HepG2 (cell line): ENCODE results near the gene ZMYND8. TPM values are rescaled to one million over a fixed set of nuclear protein-coding genes. Genes with fewer than 3 reads are reported as not detected.

Experiments used
- FOXM1 ChIP-seq: sonication (generic); formaldehyde crosslinking; IDR thresholded peaks from 2 replicates; pipeline ENCODE4 v1.5.0; 2020; ENCODE audit warnings: missing genetic modification reagents
- HNF4G ChIP-seq, 2 experiments: sonication (generic) in 1 of 2; formaldehyde crosslinking in 1 of 2; IDR thresholded peaks; 2 replicates each; pipeline versions ENCODE4 v1.4.0 to v1.6.1; 2011 to 2020; ENCODE audit warnings: borderline replicate concordance in 2 of 2, low read depth in 2 of 2, mild to moderate bottlenecking in 2 of 2, low read length in 1 of 2, missing genetic modification reagents in 1 of 2, moderate library complexity in 1 of 2
- HOXA9 ChIP-seq: sonication (generic); formaldehyde crosslinking; IDR thresholded peaks from 2 replicates; pipeline ENCODE4 v1.8.1; 2022; ENCODE audit warnings: missing genetic modification reagents, mild to moderate bottlenecking, moderate library complexity, borderline replicate concordance
- MTF1 ChIP-seq: sonication (generic); formaldehyde crosslinking; IDR thresholded peaks from 2 replicates; pipeline ENCODE4 v1.5.0; 2020; ENCODE audit warnings: missing genetic modification reagents
- MTF2 ChIP-seq: sonication (generic); formaldehyde crosslinking; IDR thresholded peaks from 2 replicates; pipeline ENCODE4 v1.5.0; 2020; ENCODE audit warnings: missing genetic modification reagents, borderline replicate concordance
- PAXIP1 ChIP-seq: sonication (generic); formaldehyde crosslinking; conservative IDR thresholded peaks from 2 replicates; pipeline ENCODE4 v1.4.0; 2020; ENCODE audit warnings: mild to moderate bottlenecking, missing genetic modification reagents, moderate library complexity
- PHB2 ChIP-seq: fragments of 450-650 bp; IDR thresholded peaks from 2 replicates; pipeline ENCODE4 v1.6.1; 2018; ENCODE audit not compliant: partially characterized antibody
- POLR2G ChIP-seq: fragments of 200-400 bp; formaldehyde crosslinking; IDR thresholded peaks from 2 replicates; pipeline ENCODE4 v1.6.1; 2018; ENCODE audit warnings: mild to moderate bottlenecking, low read depth, low read length, moderate library complexity
- SOX6 ChIP-seq, 2 experiments: fragments of 450-650 bp in 1 of 2; sonication (generic) in 1 of 2; formaldehyde crosslinking in 1 of 2; IDR thresholded peaks; 2 replicates each; pipeline versions ENCODE4 v1.4.0 to v1.6.1; 2017 to 2020; ENCODE audit warnings: antibody characterized with exemption in 1 of 2, mild to moderate bottlenecking in 1 of 2, missing genetic modification reagents in 1 of 2
- SP1 ChIP-seq, 2 experiments: fragments of 450-650 bp in 1 of 2; sonication (generic) in 1 of 2; formaldehyde crosslinking in 1 of 2; IDR thresholded peaks; 2 replicates each; pipeline versions ENCODE4 v1.4.0 to v1.6.1; 2016 to 2020; ENCODE audit warnings: missing genetic modification reagents in 1 of 2
- TCF12 ChIP-seq, 2 experiments: fragments of 450-650 bp in 1 of 2; sonication (generic) in 1 of 2; formaldehyde crosslinking in 1 of 2; IDR thresholded peaks; 2 replicates each; pipeline versions ENCODE4 v1.6.1 to v1.8.0; 2017 to 2022; ENCODE audit warnings: antibody characterized with exemption in 1 of 2, mild to moderate bottlenecking in 1 of 2, missing genetic modification reagents in 1 of 2, moderate library complexity in 1 of 2
- THRA ChIP-seq: sonication (generic); formaldehyde crosslinking; IDR thresholded peaks from 2 replicates; pipeline ENCODE4 v1.4.0; 2020; ENCODE audit warnings: missing genetic modification reagents, borderline replicate concordance
- ZBTB1 ChIP-seq: sonication (generic); formaldehyde crosslinking; IDR thresholded peaks from 2 replicates; pipeline ENCODE4 v1.4.0; 2020; ENCODE audit warnings: missing genetic modification reagents, borderline replicate concordance
- ZBTB4 ChIP-seq: sonication (generic); formaldehyde crosslinking; IDR thresholded peaks from 2 replicates; pipeline ENCODE4 v1.4.0; 2020; ENCODE audit warnings: missing genetic modification reagents, mild to moderate bottlenecking, borderline replicate concordance
- ZNF33B ChIP-seq: sonication (generic); formaldehyde crosslinking; IDR thresholded peaks from 2 replicates; pipeline ENCODE4 v1.5.1; 2020; ENCODE audit warnings: mild to moderate bottlenecking, missing genetic modification reagents
- ZNF430 ChIP-seq: sonication (generic); formaldehyde crosslinking; IDR thresholded peaks from 2 replicates; pipeline ENCODE4 v1.9.0; 2021; ENCODE audit warnings: mild to moderate bottlenecking, missing genetic modification reagents
- ZNF431 ChIP-seq: sonication (generic); formaldehyde crosslinking; IDR thresholded peaks from 2 replicates; pipeline ENCODE4 v1.9.0; 2022; ENCODE audit warnings: missing genetic modification reagents, low read depth, mild to moderate bottlenecking, borderline replicate concordance
- ZNF549 ChIP-seq: sonication (generic); formaldehyde crosslinking; IDR thresholded peaks from 2 replicates; pipeline ENCODE4 v1.5.0; 2020; ENCODE audit warnings: missing genetic modification reagents
- ZNF558 ChIP-seq: sonication (generic); formaldehyde crosslinking; IDR thresholded peaks from 2 replicates; pipeline ENCODE4 v1.9.0; 2022; ENCODE audit warnings: mild to moderate bottlenecking, missing genetic modification reagents, borderline replicate concordance
- polyA plus RNA-seq, 8 experiments: library from polyadenylated mRNA; depleted of rRNA in 3 of 8; stranded (reverse) in 7 of 8; unstranded in 1 of 8; fragments of >200 nt; fragmentation: Illumina TruSeq in 4 of 8; extraction: Trizol in 4 of 8; gene quantifications; 2 replicates each; pipeline versions ENCODE4 v1.2.1 to v1.2.3, GENCODE V29; 2011 to 2016; ENCODE audit warnings: low read depth in 4 of 8, missing spikeins in 1 of 8, mixed read lengths in 1 of 8; ENCODE audit not compliant: insufficient read depth in 1 of 8
- total RNA-seq, 5 experiments: library from RNA; depleted of rRNA; stranded (reverse); fragments of >200 nt; fragmentation: Illumina TruSeq; extraction: Trizol; gene quantifications; 2 replicates each; pipeline ENCODE4 v1.2.3, GENCODE V29; 2016; ENCODE audit warnings: low read depth in 1 of 5

ZMYND8 gene
- total and polyA plus RNA-seq, 2 of the 13 experiments (the other 11 are each of a cell fraction or from before 2014, with no cell fraction given) = 53.9 to 84.7 TPM

- TF ChIP-seq ZBTB4 (CRISPR knock-in tag) (peak; percentile 86), HOXA9 (CRISPR knock-in tag) (peak; percentile 34; the same call in 1 of the 2 replicates), PHB2 (no peak), MTF1 (CRISPR knock-in tag) (no peak), ZNF549 (peak; percentile 83; the same call in 1 of the 2 replicates), POLR2G (peak; percentile 92), ZNF33B (peak; percentile 97), ZNF431 (CRISPR knock-in tag) (peak; percentile 96), PAXIP1 (CRISPR knock-in tag) (peak; percentile 62), ZNF558 (CRISPR knock-in tag) (no peak; the same call in 1 of the 2 replicates), SOX6 (IDR thresholded peaks at IDR 0.05) (no peak), SOX6 (CRISPR knock-in tag; IDR thresholded peaks at IDR 0.05) (peak; percentile 86), FOXM1 (peak; percentile 97), SP1 (IDR thresholded peaks at IDR 0.05) (no peak), SP1 (CRISPR knock-in tag; IDR thresholded peaks at IDR 0.05) (no peak), MTF2 (no peak), TCF12 (IDR thresholded peaks at IDR 0.05) (no peak), TCF12 (CRISPR knock-in tag; IDR thresholded peaks at IDR 0.05) (peak; percentile 54; the same call in 1 of the 2 replicates), ZBTB1 (CRISPR knock-in tag) (0 out of 2 replicates have a peak, but pooled peaks have one; percentile 87), ZNF430 (CRISPR knock-in tag) (peak; percentile 67; the same call in 1 of the 2 replicates), THRA (peak; percentile 40; the same call in 1 of the 2 replicates), HNF4G (IDR thresholded peaks at IDR 0.05; ENCODE audit: borderline replicate concordance, low read depth, low read length) (no peak), HNF4G (CRISPR knock-in tag; IDR thresholded peaks at IDR 0.05; ENCODE audit: borderline replicate concordance, low read depth) (no peak)
Observed at GRCh38 chr20:47360297-47361056, 4.0 kb upstream of the ZMYND8 start (continued).
